Measurements from ENCODE around the gene CRYBB1. TPM values are rescaled to one million over a fixed set of nuclear protein-coding genes. Genes with fewer than 3 reads are reported as not detected.

Gene CRYBB1
- total and polyA plus RNA-seq, 9 donors, result 0.26 to 1.4 (median 0.37) TPM; not detected in 2

DNA sequence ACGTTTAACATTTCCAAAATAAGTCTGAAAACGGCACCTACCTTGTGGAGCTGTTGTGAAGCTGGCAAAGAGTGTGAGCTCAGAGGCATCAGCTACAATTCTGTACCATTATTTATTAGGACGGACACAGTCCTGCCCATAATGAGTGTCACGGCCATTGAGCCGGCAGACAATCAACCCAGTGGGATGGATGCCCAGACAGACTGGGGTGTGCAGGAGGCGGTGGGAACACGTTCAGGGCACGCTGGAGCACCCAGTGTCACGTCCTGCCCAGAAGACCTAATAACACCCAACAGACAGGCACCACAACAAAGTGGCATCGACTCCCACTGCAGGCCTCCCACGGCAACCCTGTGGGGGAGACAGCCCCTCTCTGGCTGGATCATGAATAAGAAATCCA is 62.3 kb downstream of the CRYBB1 start:
- WGBS, 3 donors, result 86 to 90% (median 87%) methylated on average over 11 of the region's 11 CpGs
- Histone ChIP-seq H3K4me3 (no peak overlapping the region), H3K27me3 (no peaks in the 10 kb centered on the region), H3K9me3 (no peaks in the 10 kb centered on the region), H3K36me3 (no peaks in the 10 kb centered on the region), H3K4me1 (ENCODE audit: insufficient read depth) (peaks cover 2% of the 10 kb centered on the region), H3K27ac (no peak overlapping the region)
- no peak for TF ChIP-seq EP300 (IDR thresholded peaks at IDR 0.05)
- TF ChIP-seq POLR2A (IDR thresholded peaks at IDR 0.05), result no peak
- TF ChIP-seq, protein P1, sequence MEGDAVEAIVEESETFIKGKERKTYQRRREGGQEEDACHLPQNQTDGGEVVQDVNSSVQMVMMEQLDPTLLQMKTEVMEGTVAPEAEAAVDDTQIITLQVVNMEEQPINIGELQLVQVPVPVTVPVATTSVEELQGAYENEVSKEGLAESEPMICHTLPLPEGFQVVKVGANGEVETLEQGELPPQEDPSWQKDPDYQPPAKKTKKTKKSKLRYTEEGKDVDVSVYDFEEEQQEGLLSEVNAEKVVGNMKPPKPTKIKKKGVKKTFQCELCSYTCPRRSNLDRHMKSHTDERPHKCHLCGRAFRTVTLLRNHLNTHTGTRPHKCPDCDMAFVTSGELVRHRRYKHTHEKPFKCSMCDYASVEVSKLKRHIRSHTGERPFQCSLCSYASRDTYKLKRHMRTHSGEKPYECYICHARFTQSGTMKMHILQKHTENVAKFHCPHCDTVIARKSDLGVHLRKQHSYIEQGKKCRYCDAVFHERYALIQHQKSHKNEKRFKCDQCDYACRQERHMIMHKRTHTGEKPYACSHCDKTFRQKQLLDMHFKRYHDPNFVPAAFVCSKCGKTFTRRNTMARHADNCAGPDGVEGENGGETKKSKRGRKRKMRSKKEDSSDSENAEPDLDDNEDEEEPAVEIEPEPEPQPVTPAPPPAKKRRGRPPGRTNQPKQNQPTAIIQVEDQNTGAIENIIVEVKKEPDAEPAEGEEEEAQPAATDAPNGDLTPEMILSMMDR (IDR thresholded peaks at IDR 0.05), result no peak
- DNase-seq, result no peak
- intact Hi-C loops (cut with DNase I), result no loop called here

DNA sequence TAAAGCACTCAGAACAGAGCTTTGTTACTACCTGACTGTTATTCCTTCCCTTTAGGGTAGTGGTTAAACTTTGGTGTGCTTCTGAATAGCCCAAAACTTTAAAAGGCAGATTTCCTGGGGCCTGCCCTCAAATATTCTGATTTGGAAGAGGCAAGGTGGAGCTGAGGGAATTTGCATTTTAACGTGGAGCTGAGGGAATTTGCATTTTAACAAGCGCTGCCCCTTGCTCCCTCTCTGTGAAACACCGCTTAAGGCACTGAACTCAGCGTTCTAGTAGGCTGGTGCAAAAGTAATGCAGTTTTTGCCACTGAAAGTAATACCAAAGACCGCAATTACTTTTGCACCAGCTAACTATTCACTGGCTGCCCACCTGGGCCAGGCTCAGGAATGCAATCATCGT is 62.9 kb downstream of the CRYBB1 start:
- Histone ChIP-seq H3K4me3 (no peak overlapping the region), H3K27me3 (no peaks in the 10 kb centered on the region), H3K9me3 (no peaks in the 10 kb centered on the region), H3K27ac (no peak overlapping the region), H3K4me1 (ENCODE audit: insufficient read depth) (peaks cover 2% of the 10 kb centered on the region), H3K36me3 (no peaks in the 10 kb centered on the region)
- 79 to 81% (median 81%) methylated on average over 6 of the region's 6 CpGs for WGBS, 3 donors
- TF ChIP-seq POLR2A (IDR thresholded peaks at IDR 0.05), result no peak
- TF ChIP-seq EP300 (IDR thresholded peaks at IDR 0.05), result no peak
- TF ChIP-seq, protein P1 (IDR thresholded peaks at IDR 0.05), result no peak
- DNase-seq, result no peak
- intact Hi-C loops (cut with DNase I), result no loop called here

DNA sequence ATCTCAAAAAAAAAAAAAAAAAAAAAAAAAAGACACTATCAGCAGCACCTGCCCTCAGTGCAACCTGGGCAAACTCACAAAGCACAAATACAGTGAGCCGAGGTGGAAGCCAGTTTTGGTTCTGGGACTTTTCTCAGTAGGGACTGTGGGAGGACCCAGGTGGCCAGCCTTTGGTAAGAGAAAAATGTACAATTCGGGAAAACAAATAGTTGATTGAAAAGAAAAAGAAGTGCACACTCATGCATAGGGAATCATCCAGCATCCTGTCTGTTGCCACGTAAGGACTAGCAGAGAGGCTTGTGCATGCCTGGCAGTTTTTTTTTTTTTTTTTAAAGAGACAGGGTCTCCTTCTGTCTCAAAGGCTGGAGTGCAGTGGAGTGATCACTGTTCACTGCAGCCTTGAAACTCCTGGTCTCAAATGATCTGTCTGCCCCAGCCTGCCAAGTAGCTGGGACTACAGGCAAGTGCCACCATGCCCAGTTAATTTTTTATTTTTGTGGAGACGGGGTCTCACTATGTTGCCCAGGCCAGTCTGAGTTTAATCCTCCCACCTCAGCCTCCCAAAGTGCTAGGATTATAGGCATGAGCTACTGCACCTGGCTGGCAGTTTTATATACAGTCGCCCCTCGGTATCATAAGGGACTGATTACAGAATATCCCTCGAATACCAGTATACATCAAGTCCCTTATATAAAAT is 64.6 kb downstream of the CRYBB1 start:
- intact Hi-C loops (cut with DNase I), result no loop called here
- Histone ChIP-seq H3K27ac (no peak overlapping the region), H3K4me1 (ENCODE audit: insufficient read depth) (no peaks in the 10 kb centered on the region), H3K4me3 (no peak overlapping the region), H3K27me3 (no peaks in the 10 kb centered on the region), H3K36me3 (no peaks in the 10 kb centered on the region), H3K9me3 (no peaks in the 10 kb centered on the region)
- DNase-seq, result no peak
- WGBS, 3 donors, result 48 to 55% (median 53%) methylated on average over 7 of the region's 7 CpGs
- TF ChIP-seq, protein P1 (IDR thresholded peaks at IDR 0.05), result no peak
- TF ChIP-seq POLR2A (IDR thresholded peaks at IDR 0.05) (no peak), EP300 (IDR thresholded peaks at IDR 0.05) (no peak)

DNA sequence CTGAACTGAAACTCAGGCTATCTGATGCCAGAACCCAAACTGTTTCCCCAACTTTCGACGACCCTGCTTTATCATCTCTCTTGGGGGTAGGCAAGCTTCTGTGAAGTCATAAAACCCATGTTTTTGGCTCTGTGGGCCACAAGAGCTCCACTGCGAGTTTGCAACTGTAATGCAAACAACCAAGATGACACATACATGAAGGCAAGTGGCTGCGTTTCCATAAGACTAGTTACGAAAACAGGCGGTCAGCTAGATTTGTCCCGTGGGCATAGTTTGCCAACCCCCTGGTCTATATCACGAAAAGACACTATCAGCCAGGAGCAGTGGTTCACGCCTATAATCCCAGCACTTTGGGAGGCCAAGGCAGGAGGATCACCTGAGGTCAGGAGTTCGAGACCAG is 65.4 kb downstream of the CRYBB1 start:
- intact Hi-C loops (cut with DNase I), result no loop called here
- no peaks in the 10 kb centered on the region for H3K4me1 ChIP-seq (ENCODE audit: insufficient read depth)
- 63 to 86% (median 82%) methylated on average over 9 to 10 of the region's 10 CpGs for WGBS, 3 donors

More for the DNA sequence above, 65.4 kb downstream of the CRYBB1 start:
- no peak overlapping the region for H3K27ac ChIP-seq
- H3K4me3 ChIP-seq, result no peak overlapping the region
- no peaks in the 10 kb centered on the region for H3K27me3 ChIP-seq
- no peak for DNase-seq
- TF ChIP-seq, protein P1 (IDR thresholded peaks at IDR 0.05), result no peak
- TF ChIP-seq EP300 (IDR thresholded peaks at IDR 0.05), result no peak
- no peak for TF ChIP-seq POLR2A (IDR thresholded peaks at IDR 0.05)
- H3K9me3 ChIP-seq, result no peaks in the 10 kb centered on the region
- H3K36me3 ChIP-seq, result no peaks in the 10 kb centered on the region
